Uterus (tissue), 4 donors: ENCODE measurements around the gene AADAT. TPM values are rescaled to one million over a fixed set of nuclear protein-coding genes. Genes with fewer than 3 reads are reported as not detected.

ENCODE experiments used
- DNase-seq, 2 donors: peaks; one replicate each; pipeline ENCODE4 v3.0.0-alpha.2; 2019 to 2020
- H3K27ac ChIP-seq, 2 donors: fragments of 200-600 bp; sonication (generic); 1 replicate in 1 of 2; 2 replicates in 1 of 2; pipeline ENCODE4 v1.5.1; 2016 to 2018
- H3K27me3 ChIP-seq, 2 donors: fragments of 200-600 bp; sonication (generic); one replicate each; pipeline ENCODE4 v1.5.1; 2018 to 2019; ENCODE audit warnings: control low read depth in 1 of 2
- H3K36me3 ChIP-seq, 2 donors: fragments of 200-600 bp; sonication (generic); one replicate each; pipeline ENCODE4 v1.5.1; 2019; ENCODE audit warnings: control low read depth in 1 of 2
- H3K4me1 ChIP-seq, 2 donors: fragments of 200-600 bp; sonication (generic); one replicate each; pipeline ENCODE4 v1.5.1; 2018 to 2019; ENCODE audit warnings: control low read depth in 1 of 2
- H3K4me3 ChIP-seq, 2 donors: fragments of 200-600 bp; sonication (generic); 1 replicate in 1 of 2; 2 replicates in 1 of 2; pipeline ENCODE4 v1.5.1; 2018 to 2019; ENCODE audit warnings: mild to moderate bottlenecking in 1 of 2
- H3K9me3 ChIP-seq, 2 donors: fragments of 200-600 bp; sonication (generic); one replicate each; pipeline ENCODE4 v1.5.1; 2019; ENCODE audit warnings: control low read depth in 1 of 2
- POLR2A ChIP-seq, 2 donors: fragments of 450-650 bp; IDR thresholded peaks; one replicate each; pipeline ENCODE4 v1.6.1; 2016; ENCODE audit warnings: antibody characterized with exemption in 2 of 2, mild to moderate bottlenecking in 1 of 2, moderate library complexity in 1 of 2
- intact Hi-C: fragments of 100-400 bp; cut with DNase I; formaldehyde crosslinking; loops from one replicate; pipeline ENCODE4 v1.15.1; 2023; ENCODE audit warnings: low total_unique reads
- total RNA-seq, 4 donors: library from RNA; depleted of rRNA in 3 of 4; stranded (reverse); fragments of >200 nt in 3 of 4; gene quantifications; one replicate each; pipeline versions ENCODE4 v1.1.0 to v1.2.4, GENCODE V29; 2014 to 2023
- TF ChIP-seq, protein P1 (sequence below), 4 experiments: fragments of 200-600 bp in 2 of 4; fragments of 450-650 bp in 2 of 4; sonication (generic) in 2 of 4; IDR thresholded peaks; one replicate each; pipeline ENCODE4 v1.5.1; 2016 to 2019; ENCODE audit warnings: antibody characterized with exemption in 4 of 4, mild to moderate bottlenecking in 2 of 4, moderate library complexity in 1 of 4
- donor health status: DM: yes; HTN: yes; CAD: no.

The AADAT gene
- total RNA-seq, 4 donors from 2014 or later = 11.1 to 28.4 (median 17.6) TPM

DNA sequence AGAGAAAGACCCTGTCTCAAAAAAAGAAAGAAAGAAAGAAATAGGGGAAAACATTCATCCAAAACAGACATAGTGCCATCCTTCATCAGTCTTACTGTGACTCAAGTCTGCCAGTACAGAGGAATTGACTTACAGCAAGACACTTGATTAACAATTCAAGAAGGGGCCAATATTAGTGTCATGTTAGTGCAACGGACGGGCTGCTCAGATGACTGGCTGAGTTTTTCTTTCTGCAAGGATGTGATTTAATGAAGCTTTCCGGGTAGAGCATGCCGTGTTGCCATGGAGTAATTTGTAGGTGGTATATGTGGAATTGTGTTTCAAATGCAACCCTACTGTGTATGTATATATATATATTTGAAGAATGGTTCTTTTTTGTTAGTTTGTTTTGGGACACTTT is 51.0 kb downstream of the AADAT start:
- Histone ChIP-seq H3K27me3 (no peaks in the 10 kb centered on the region), H3K4me1 (no peaks in the 10 kb centered on the region), H3K4me3 (no peak overlapping the region), H3K36me3 (no peaks in the 10 kb centered on the region), H3K9me3 (no peaks in the 10 kb centered on the region), H3K27ac (no peak overlapping the region)
- no peak for TF ChIP-seq POLR2A (IDR thresholded peaks at IDR 0.05)
- TF ChIP-seq, protein P1, sequence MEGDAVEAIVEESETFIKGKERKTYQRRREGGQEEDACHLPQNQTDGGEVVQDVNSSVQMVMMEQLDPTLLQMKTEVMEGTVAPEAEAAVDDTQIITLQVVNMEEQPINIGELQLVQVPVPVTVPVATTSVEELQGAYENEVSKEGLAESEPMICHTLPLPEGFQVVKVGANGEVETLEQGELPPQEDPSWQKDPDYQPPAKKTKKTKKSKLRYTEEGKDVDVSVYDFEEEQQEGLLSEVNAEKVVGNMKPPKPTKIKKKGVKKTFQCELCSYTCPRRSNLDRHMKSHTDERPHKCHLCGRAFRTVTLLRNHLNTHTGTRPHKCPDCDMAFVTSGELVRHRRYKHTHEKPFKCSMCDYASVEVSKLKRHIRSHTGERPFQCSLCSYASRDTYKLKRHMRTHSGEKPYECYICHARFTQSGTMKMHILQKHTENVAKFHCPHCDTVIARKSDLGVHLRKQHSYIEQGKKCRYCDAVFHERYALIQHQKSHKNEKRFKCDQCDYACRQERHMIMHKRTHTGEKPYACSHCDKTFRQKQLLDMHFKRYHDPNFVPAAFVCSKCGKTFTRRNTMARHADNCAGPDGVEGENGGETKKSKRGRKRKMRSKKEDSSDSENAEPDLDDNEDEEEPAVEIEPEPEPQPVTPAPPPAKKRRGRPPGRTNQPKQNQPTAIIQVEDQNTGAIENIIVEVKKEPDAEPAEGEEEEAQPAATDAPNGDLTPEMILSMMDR (IDR thresholded peaks at IDR 0.05) = no peak
- DNase-seq = no peak
- intact Hi-C loops = no loop called here

- no peak overlapping the region for H3K4me3 ChIP-seq
- H3K9me3 ChIP-seq = no peaks in the 10 kb centered on the region
- intact Hi-C loops = no loop called here
- no peaks in the 10 kb centered on the region for H3K36me3 ChIP-seq
- no peak overlapping the region for H3K27ac ChIP-seq
- TF ChIP-seq, protein P1 (IDR thresholded peaks at IDR 0.05) = no peak
- no peak for TF ChIP-seq POLR2A (IDR thresholded peaks at IDR 0.05)
- H3K4me1 ChIP-seq = no peaks in the 10 kb centered on the region
- no peaks in the 10 kb centered on the region for H3K27me3 ChIP-seq
- no peak for DNase-seq
These were observed 51.5 kb downstream of the AADAT start for GRCh38 chr4:170038232-170038631.

- Histone ChIP-seq H3K36me3 (no peaks in the 10 kb centered on the region), H3K4me1 (no peaks in the 10 kb centered on the region), H3K4me3 (no peak overlapping the region), H3K9me3 (no peaks in the 10 kb centered on the region), H3K27ac (no peak overlapping the region), H3K27me3 (no peaks in the 10 kb centered on the region)
- intact Hi-C loops = no loop called here
- DNase-seq = no peak
- TF ChIP-seq, protein P1 (IDR thresholded peaks at IDR 0.05) = no peak
- no peak for TF ChIP-seq POLR2A (IDR thresholded peaks at IDR 0.05)
These were observed 52.3 kb downstream of the AADAT start for GRCh38 chr4:170037481-170037880.

- TF ChIP-seq, protein P1 (IDR thresholded peaks at IDR 0.05) = no peak
- TF ChIP-seq POLR2A (IDR thresholded peaks at IDR 0.05) = no peak
- DNase-seq = no peak
These were observed 53.9 kb downstream of the AADAT start for GRCh38 chr4:170035845-170036244.

GRCh38 chr4:170035231-170035630 is 54.5 kb downstream of the AADAT start:
- intact Hi-C loops = no loop called here
- Histone ChIP-seq H3K27ac (no peak overlapping the region), H3K9me3 (no peaks in the 10 kb centered on the region), H3K36me3 (no peaks in the 10 kb centered on the region), H3K4me3 (no peak overlapping the region), H3K4me1 (no peaks in the 10 kb centered on the region), H3K27me3 (no peaks in the 10 kb centered on the region)
- no peak for DNase-seq
- no peak for TF ChIP-seq POLR2A (IDR thresholded peaks at IDR 0.05)
- TF ChIP-seq, protein P1 (IDR thresholded peaks at IDR 0.05) = no peak

More at GRCh38 chr4:170035845-170036244, 53.9 kb downstream of the AADAT start:
- Histone ChIP-seq H3K4me3 (no peak overlapping the region), H3K27me3 (no peaks in the 10 kb centered on the region), H3K9me3 (no peaks in the 10 kb centered on the region), H3K27ac (no peak overlapping the region), H3K36me3 (no peaks in the 10 kb centered on the region), H3K4me1 (no peaks in the 10 kb centered on the region)
- intact Hi-C loops = no loop called here
